OCI-LY3 (cell line): Measurements from ENCODE around the gene TOMM40.

ENCODE experiments used
- CTCF ChIP-seq: fragments of 200-600, 300-600 bp; sonication (generic); IDR thresholded peaks from 2 replicates; pipeline ENCODE4 v1.5.1; 2014; ENCODE audit warnings: antibody characterized with exemption, low read length, low read depth
- EZH2phosphoT487 ChIP-seq: fragments of 200-600 bp; shearing (Covaris generic); IDR thresholded peaks from 2 replicates; pipeline ENCODE4 v1.6.1; 2018; ENCODE audit warnings: antibody characterized with exemption, mixed run types, low read depth

DNA sequence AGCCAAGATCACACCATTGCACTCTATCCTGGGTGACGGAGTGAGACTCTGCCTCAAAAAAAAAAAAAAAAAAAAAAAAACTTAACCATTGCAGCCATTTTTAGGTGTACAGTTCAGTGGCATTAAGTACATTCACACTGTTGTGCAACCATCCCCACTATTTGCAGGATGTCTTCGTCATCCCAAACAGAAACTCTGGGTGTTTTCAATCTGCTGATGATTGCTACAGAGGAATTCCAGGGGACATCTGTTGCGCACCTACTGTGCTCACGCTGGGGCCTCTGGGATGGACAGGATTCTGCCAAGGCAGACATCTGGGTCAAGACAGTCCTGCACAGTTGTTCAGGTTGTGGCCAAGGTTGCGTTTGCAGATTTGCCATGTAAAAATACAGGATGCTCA is 48.6 kb downstream of the TOMM40 start:
- TF ChIP-seq CTCF = no peak
- TF ChIP-seq EZH2phosphoT487 = no peak
